Stimulated activated CD8-positive, alpha-beta memory T cell treated with anti-CD3 and anti-CD28 coated beads, Interleukin-12 subunit alpha, Interleukin-12 subunit beta, amount 100 ng/mL, for 24 hours (primary cell): ENCODE results near the gene CUEDC1.

ENCODE experiments used
- DNase-seq: peaks from one replicate; pipeline ENCODE4 v3.0.0-alpha.2; 2020; ENCODE audit errors: extremely low read depth

The CUEDC1 gene

DNA sequence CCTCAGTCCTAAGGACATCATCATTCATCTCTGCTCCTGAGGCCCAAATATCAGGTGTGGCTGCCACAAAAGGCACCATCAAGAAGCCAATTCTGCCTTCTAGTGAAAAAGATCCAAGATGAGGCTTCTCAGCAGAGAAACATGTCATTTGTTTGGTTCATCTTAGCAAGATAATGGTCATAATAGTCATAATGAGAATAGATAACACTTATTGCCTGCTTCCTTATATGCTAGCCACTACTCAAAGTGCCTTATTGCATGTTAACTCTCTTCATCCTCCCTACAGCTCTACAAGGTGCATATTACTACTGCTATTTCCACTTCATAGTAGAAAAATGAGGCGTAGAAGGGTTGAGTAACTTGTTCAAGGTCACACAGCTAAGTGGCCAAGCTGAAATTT lies 60.4 kb downstream of the CUEDC1 start:
- no peak for DNase-seq

DNA sequence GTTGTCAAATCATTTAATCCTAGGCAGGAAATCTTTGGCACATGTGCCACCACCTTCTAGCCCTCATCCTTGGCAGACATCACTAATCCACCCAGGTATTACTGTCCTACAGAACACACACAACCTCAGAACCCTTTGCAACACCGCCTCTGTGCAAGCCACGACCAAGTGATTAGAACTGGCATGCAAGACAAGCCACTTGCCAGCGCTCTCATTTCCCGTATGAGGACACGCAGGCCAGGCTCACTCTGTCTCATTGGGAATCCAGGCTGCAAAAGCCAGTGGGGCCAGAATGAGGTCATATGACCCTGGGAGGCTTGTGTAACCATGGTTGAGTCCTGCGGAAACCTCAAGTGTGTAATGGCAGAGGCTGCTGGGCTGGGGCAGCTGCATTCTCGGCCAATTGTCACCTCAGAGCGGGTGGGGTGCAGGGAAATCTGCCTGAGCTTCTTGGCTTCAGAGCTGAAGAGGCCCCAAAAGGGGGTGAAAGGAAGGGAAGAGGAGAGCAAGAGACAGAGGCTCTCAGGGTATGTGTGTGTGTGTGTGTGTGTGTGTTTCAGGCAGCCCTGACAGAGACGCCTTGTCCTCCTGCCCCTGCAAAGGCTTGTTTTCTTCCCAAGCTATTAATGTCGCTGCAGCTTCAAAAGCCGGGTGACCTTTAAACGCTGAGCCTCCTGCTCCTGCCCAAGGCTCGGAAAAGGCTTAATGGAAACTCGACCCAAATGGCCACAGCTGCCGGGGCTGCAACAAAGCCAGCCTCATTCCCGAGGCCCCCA lies 62.2 kb downstream of the CUEDC1 start:
- DNase-seq, result no peak

GRCh38 chr17:57892146-57892819 lies 62.9 kb downstream of the CUEDC1 start:
- DNase-seq, result peak; percentile 40

DNA sequence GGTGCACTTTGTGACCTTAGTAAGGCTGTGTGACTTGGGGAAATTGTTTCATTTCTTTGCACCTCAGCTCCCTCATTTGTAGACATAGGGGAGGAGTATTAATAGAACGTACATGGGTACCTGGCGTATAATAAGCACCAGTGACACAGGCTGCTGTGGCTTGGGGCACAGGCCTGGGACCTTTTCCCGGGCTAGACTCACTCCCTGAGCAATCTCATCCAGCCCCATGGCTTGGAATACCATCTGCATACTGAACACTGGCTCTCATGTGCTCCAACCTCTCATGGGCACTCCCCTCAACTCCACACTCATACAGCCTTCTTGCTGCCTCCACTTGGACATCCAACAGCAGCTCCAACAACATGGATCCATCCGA lies 64.4 kb downstream of the CUEDC1 start:
- DNase-seq, result no peak

GRCh38 chr17:57889892-57890856 lies 65.0 kb downstream of the CUEDC1 start:
- DNase-seq, result no peak

GRCh38 chr17:57889252-57889651 lies 66.0 kb downstream of the CUEDC1 start:
- DNase-seq, result no peak

DNA sequence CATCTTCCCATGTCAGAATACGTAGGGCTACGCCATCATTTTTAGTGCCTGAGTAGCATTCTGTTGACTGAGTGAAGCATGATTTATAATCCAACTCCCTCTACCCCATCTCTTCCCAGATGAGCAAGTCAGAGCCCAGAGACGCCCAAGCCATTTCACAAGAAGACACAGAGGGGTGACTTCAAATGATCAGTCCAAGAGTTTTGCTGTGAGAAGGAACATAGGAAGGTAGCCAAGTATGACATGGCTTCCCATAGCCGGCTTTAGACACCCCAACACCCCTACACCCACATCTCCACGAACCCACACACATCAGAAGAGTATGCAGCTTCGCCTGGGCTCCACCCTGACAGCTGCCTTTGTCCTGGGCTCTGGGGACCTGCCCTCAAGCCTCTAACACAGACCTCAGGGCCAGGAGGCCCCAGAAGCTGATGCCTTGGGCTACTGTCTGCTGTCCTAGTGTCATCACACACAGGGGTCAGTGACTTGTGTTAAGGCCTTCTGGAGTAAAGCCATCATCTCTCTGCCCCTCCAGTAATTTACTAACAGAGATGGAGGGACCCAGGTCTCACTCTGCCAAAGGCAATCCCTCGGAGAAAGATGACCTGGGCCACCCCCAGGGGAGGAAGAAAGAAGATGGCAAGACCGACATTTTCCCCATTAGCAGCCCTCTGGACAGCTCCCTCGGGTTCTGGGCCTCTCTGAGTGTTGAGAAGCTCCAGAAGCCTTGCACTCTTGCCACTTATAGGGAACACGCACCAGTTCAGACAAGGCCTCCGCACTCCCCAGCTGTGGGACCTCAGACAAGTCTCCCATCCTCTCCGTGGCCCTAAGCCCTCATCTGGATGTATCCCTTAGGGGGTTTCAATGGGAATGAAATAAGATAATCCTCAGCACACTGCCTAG lies 66.6 kb downstream of the CUEDC1 start:
- DNase-seq, result no peak

GRCh38 chr17:57887161-57887560 lies 68.1 kb downstream of the CUEDC1 start:
- no peak for DNase-seq

DNA sequence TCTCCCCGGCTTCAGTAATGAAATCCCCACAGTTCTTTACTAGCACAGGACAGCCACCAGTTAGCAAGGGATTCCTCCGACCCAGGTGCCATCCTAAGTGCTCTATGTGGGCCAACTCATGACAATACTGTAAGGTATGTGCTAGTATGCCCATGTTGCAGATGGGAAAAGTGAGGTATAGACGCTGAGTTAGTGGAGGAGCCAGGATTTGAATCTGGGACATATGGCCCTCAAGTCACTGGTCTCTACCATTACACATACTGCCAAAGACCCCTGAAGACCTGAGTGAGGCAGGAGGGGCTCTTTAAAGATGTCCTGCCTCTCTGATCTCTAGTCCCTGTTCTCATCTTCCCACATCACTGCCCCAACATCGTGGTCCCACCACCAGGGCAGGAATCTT lies 69.2 kb downstream of the CUEDC1 start:
- no peak for DNase-seq

DNA sequence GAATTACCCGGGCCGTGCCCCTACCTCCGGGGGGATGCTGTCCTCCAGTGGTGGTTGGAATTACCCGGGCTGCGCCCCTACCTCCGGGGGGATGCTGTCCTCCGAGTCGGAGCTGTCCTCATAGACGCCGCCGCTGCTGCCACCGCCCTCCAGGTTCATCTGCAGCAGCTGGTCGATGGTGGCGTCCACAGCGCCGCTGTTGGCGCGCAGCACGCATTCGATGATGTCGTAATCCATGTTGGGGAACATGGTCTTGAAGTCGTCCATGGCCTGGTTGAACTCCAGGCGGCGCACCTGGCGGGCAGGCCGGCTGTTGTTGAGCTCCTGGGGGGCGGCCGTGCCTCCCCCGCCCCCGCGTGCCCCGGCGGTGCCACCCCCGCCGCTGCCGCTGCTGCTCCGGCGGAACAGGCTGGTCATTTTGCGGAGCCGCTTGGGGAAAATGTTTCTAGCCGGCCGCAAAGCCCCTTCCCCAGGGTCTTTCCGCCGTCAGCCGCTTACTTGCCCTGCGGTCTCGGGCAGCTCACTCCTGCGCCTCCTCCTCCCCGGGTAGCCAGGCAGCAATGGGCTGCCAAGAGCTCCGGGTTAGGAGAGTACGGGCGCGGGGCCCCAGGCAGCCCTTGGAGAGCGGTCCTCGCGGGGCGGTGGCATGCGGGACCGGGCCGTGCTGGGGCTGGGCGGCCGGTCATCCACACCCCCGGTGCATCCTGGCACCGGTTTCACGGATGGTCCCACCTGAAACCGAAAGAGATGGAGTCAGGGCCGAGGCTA lies 69.9 kb downstream of the CUEDC1 start:
- DNase-seq, result no peak

DNA sequence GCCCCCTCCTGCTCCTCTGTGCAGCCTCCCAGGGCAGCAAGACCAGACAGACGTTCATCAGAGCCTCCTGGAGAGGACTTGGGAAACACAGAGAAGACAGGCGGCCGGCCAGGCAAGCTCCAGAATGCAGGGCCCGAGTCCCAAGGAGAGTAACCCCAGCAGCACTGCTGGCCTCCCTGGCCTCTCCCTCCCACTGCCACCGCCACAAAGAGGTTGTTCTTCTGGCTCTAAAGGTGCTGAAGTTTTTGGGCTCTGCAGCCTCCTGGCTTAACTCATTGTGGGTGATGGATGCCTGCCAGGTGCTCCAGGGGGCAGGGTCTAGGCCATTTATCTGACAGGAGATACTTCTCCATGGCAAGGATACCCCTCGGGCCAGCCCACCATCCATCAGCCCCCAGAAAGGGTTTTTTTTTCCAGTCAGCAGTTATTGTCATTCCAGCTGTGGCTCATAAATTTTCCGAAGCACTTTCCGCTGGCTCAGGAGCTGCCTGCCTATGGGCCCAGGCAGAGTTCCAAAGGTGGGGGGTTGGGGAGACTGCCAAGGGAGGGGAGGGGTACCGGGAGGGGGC lies 73.3 kb downstream of the CUEDC1 start:
- no peak for DNase-seq

GRCh38 chr17:57881143-57881542 lies 74.1 kb downstream of the CUEDC1 start:
- DNase-seq, result no peak

GRCh38 chr17:57880086-57880456 lies 75.1 kb downstream of the CUEDC1 start:
- no peak for DNase-seq

- DNase-seq, result no peak
Measured at GRCh38 chr17:57879437-57880085, 75.7 kb downstream of the CUEDC1 start.

DNA sequence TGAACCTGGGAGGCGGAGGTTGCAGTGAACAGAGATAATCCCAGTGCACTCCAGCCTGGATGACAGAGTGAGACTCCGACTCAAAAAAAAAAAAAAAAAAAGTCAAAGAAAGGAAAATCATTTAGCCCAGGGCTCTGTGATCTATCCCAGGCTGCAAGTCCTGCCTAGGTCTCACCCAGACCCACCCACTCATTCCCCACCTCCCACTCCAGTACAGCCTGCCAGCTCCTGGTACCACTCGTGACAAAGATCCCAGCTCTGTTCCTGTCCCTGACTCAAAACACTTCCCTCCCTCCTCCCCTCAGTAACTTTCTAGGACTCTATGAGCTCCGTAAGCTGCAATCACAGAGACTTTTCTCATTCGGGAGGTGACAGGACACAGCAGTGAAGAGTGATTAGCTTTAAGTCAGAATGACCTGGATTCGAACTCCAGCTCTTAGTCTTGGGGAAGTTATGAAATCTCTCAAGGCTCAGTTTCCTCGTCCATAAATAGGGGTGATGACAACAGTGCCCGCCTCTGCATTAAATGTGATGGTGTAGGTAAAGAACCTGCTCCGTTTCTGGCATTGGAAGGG lies 77.3 kb downstream of the CUEDC1 start:
- no peak for DNase-seq

GRCh38 chr17:57876866-57877237 lies 78.4 kb downstream of the CUEDC1 start:
- no peak for DNase-seq

GRCh38 chr17:57876023-57876865 lies 79.0 kb downstream of the CUEDC1 start:
- DNase-seq, result no peak

GRCh38 chr17:57875290-57876022 lies 79.8 kb downstream of the CUEDC1 start:
- no peak for DNase-seq
